Fibroblast of skin of left quadriceps (primary cell): ENCODE data around the gene MCHR1.

ENCODE experiments used
- DNase-seq, 2 experiments: peaks; one replicate each; pipeline ENCODE4 v3.0.0-alpha.2; 2013; ENCODE audit warnings: low read depth in 2 of 2

Gene MCHR1

DNA sequence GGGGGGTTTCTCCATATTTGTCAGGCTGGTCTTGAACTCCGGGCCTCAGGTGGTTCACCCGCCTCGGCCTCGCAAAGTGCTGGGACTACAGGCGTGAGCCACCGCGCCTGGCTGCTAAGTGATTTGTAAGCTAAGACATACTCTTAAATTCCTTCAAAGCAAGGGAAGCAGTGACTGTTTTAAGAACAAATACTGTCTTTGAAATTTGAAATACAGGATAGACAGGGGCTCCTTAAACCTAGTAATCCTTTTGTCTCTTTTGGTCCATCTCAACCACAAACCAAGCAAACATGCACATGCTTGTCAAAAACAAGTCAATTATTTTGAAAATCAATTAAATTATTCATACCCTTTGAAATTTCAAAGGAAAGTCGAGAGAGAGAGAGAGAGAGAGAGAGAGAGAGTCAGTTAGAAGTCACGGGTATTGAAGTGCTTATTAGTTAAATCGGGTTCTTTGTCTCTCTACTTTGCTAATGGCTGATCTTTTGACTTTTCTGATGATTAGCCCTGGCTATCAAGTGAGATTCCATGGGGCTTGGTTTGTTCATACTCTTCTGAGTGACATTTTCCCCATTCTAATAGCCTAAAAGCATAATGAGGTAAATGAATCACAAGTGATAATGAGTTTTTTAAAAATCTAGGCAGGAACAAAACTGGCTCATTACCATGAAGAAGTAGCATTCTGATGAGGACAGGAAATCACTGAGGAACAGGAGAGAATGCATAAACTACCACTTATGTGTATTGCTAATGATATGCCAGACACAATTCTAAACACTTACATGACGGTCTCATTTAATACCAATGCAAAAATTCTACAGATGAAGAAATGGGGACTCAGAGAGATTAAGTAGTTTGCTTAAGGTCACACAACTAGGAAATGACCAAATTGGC lies 48.0 kb downstream of the MCHR1 start:
- DNase-seq, result no peak

DNA sequence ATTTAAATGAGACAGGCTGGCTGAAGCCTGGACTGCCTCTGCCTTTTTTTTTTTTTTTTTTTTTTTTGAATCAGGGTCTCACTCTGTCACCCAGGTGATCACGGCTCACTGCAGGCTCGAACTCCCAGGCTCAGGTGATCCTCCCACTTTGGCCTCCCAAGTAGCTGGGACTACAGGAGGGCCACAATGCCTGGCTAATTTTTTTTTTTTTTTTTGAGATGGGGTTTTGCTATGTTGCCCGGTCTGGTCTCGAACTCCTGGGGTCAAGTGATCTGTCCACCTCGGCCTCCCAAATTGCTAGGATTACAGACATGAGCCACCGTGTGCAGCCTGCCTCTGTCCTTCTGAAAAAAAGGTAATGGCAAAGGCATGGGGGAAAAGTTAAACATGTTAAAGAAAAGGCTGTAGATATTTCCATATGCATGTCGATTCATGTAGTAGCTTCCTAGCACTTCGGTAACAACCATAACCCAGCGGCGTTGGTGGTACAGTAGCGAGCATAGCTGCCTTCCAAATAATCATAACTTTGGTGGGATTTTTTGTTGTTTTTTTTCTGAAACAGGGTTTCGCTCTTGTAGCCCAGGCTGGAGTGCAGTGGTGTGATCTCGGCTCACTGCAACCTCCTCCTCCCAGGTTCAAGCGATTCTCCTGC lies 48.8 kb downstream of the MCHR1 start:
- DNase-seq, result no peak

DNA sequence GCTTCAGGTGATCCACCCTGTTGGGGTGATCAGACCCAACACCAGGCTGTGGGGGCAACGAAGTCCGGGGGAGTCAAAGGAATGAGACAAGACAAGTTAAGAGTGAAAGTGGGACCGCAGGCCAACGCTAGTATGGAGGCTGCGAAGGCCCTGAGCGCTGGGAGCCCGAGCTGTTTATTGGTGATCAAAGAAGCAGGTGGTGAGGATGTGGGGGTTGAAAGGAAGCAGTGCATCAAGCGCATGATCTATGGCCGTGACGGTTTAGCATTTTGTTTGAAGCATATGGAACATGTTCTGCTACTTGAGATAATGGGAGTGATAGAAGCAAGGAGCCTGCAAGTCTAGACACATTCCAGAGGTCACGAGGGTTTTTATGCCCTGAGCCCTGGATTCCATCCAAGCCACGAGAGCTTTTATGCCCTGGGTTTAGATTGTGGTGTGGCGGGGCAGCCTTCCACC lies 49.5 kb downstream of the MCHR1 start:
- no peak for DNase-seq

DNA sequence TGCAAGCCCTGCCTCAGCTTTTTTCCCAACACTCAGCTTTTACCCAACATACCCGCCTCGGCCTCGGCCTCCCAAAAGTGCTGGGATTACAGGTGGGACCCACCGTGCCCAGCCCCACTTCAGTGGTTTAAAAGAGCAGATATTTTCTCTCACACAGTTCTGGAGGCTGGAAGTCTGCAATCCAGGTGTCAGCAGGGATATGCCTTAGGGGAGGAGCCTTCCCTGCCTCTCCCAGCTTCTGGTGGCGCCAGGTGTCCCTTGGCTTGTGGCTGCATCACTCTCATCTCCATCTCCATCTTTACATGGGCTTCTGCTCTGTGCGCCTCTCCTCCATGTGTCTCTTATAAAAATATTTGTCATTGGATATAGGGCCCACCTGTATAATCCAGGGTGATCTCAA lies 50.0 kb downstream of the MCHR1 start:
- DNase-seq, result no peak
